K562 (cell line): ENCODE results near the gene PKD1L1. TPM values are rescaled to one million over a fixed set of nuclear protein-coding genes. Genes with fewer than 3 reads are reported as not detected.

Experiments used
- ATAC-seq: fragments of 200-7000 bp; cut with Tn5 transposase; 3 replicates; pipeline ENCODE4 v1.9.1; 2020; ENCODE audit warnings: moderate library complexity
- BruUV-seq: library from RNA; stranded (reverse); fragments of 400-500 nt; replicated peaks from 2 replicates; lab custom pipeline; 2021; lab: Mats Ljungman, UMichigan
- CTCF ChIA-PET: fragments of 300-600 bp; formaldehyde crosslinking; extraction: SDS; loops from one replicate; lab custom pipeline; 2021; ENCODE audit warnings: low intra/inter-chr PET ratio; lab: Yijun Ruan, JAX
- POLR2A ChIA-PET: fragments of 300-600, 350-650 bp; sonication (Branson Sonifier 250); formaldehyde crosslinking; extraction: SDS; loops from one replicate; lab custom pipeline; 2021; ENCODE audit warnings: antibody characterized with exemption, inconsistent platforms; lab: Yijun Ruan, JAX
- DNase-seq, 4 experiments: peaks; one replicate each; pipeline versions ENCODE4 v3.0.0 to v3.0.0-alpha.2; 2011 to 2018; ENCODE audit warnings: low spot score in 3 of 4, mixed read lengths in 3 of 4; ENCODE audit errors: extremely low read depth in 1 of 4
- FAIRE-seq: peaks from 2 replicates; lab custom pipeline; 2011; peaks lifted over from hg19 to GRCh38; lab: Jason Lieb, UNC
- H2AFZ ChIP-seq: 2 replicates; pipeline ENCODE4 v1.6.0; 2011; ENCODE audit warnings: low read depth, low read length, control low read depth, inconsistent platforms
- H3K27ac ChIP-seq: fragments of 200-600 bp; 3 replicates; pipeline ENCODE4 v1.8.0; 2011; ENCODE audit warnings: low read depth, mild to moderate bottlenecking, control low read depth, inconsistent platforms, low read length, moderate library complexity, mixed read lengths; ENCODE audit errors: extremely low read depth
- H3K27me3 ChIP-seq, 2 experiments: fragments of 300-600 bp in 1 of 2; 2 replicates in 1 of 2; 3 replicates in 1 of 2; pipeline versions ENCODE4 v1.6.0 to v1.8.0; 2011; ENCODE audit warnings: inconsistent platforms in 2 of 2, low read length in 2 of 2, mild to moderate bottlenecking in 1 of 2, mixed read lengths in 1 of 2, moderate library complexity in 1 of 2; ENCODE audit not compliant: control insufficient read depth in 2 of 2, insufficient read depth in 2 of 2
- H3K36me3 ChIP-seq: fragments of 300-600 bp; 3 replicates; pipeline ENCODE4 v1.8.0; 2011; ENCODE audit warnings: mild to moderate bottlenecking, low read length, inconsistent platforms; ENCODE audit not compliant: control insufficient read depth, insufficient read depth
- H3K4me1 ChIP-seq, 2 experiments: fragments of 200-600 bp in 1 of 2; replicated peaks in 1 of 2; 2 replicates in 1 of 2; 3 replicates in 1 of 2; pipeline versions ENCODE4 v1.5.1 to v1.8.0; 2011; ENCODE audit warnings: inconsistent platforms in 2 of 2, low read length in 2 of 2, mild to moderate bottlenecking in 1 of 2, mixed read lengths in 1 of 2, moderate library complexity in 1 of 2; ENCODE audit not compliant: control insufficient read depth in 2 of 2, insufficient read depth in 2 of 2
- H3K4me2 ChIP-seq: 2 replicates; pipeline ENCODE4 v1.6.1; 2011; ENCODE audit warnings: low read length, control low read depth, inconsistent platforms, mixed read lengths; ENCODE audit not compliant: insufficient read depth
- H3K4me3 ChIP-seq: fragments of 200-600 bp; sonication (generic), shearing (Covaris generic); 2 replicates; pipeline ENCODE4 v1.5.1; 2016; ENCODE audit warnings: control low read depth, inconsistent platforms
- H3K79me2 ChIP-seq: fragments of 200-600 bp; 3 replicates; pipeline ENCODE4 v1.8.0; 2011; ENCODE audit warnings: low read length, inconsistent platforms; ENCODE audit not compliant: control insufficient read depth, insufficient read depth
- H3K9ac ChIP-seq, 2 experiments: 2 replicates each; pipeline versions ENCODE4 v1.6.0 to v1.6.1; 2011; ENCODE audit warnings: low read depth in 2 of 2, low read length in 2 of 2, control low read depth in 1 of 2, inconsistent platforms in 1 of 2, mild to moderate bottlenecking in 1 of 2, mixed read lengths in 1 of 2; ENCODE audit not compliant: insufficient read depth in 1 of 2
- H3K9me1 ChIP-seq: one replicate; pipeline ENCODE4 v1.6.0; 2011; ENCODE audit warnings: inconsistent platforms, mild to moderate bottlenecking, low read length, moderate library complexity; ENCODE audit not compliant: control insufficient read depth, insufficient read depth
- H3K9me3 ChIP-seq: replicated peaks from 2 replicates; pipeline ENCODE4 v1.5.1; 2011; ENCODE audit warnings: low read depth, low read length, inconsistent platforms; ENCODE audit not compliant: control insufficient read depth, insufficient read depth
- H4K20me1 ChIP-seq: replicated peaks from 2 replicates; pipeline ENCODE4 v1.6.1; 2011; ENCODE audit warnings: low read length, inconsistent platforms, mixed read lengths; ENCODE audit not compliant: control insufficient read depth, insufficient read depth
- FOXM1 ChIP-seq, 2 experiments: fragments of 450-650 bp in 1 of 2; sonication (generic) in 1 of 2; formaldehyde crosslinking in 1 of 2; IDR thresholded peaks; 2 replicates each; pipeline versions ENCODE4 v1.6.1 to v1.9.0; 2017 to 2022; ENCODE audit warnings: low read depth in 2 of 2, mild to moderate bottlenecking in 2 of 2, missing genetic modification reagents in 1 of 2, moderate library complexity in 1 of 2
- GABPA ChIP-seq: fragments of 200-800 bp; sonication (Bioruptor generic); conservative IDR thresholded peaks from 2 replicates; pipeline ENCODE4 v1.6.1; 2016; ENCODE audit warnings: low read depth, missing genetic modification characterization, missing compliant biosample characterization
- NONO ChIP-seq, 2 experiments: fragments of 200-400 bp in 1 of 2; fragments of 450-650 bp in 1 of 2; formaldehyde crosslinking in 1 of 2; IDR thresholded peaks; 2 replicates each; pipeline ENCODE4 v1.6.1; 2017; ENCODE audit warnings: low read depth in 2 of 2, mild to moderate bottlenecking in 2 of 2, moderate library complexity in 2 of 2, low read length in 1 of 2
- WGBS: fragments of 100-300 bp; shearing (Covaris generic); methylation state at CpG from one replicate; pipeline ENCODE4 v1.1.6; 2016; ENCODE audit warnings: low coverage, mixed read lengths; ENCODE audit not compliant: insufficient coverage; ENCODE audit errors: missing lambda C conversion rate; 5-methylcytosine and 5-hydroxymethylcytosine counted together
- in situ Hi-C: fragments of 300-500 bp; cut with MboI; formaldehyde crosslinking; loops from 4 replicates; pipeline ENCODE4 v1.15.0; 2018; ENCODE audit warnings: inconsistent platforms, mixed read lengths
- intact Hi-C: fragments of 100-400 bp; cut with micrococcal nuclease; formaldehyde crosslinking; loops from 2 replicates; pipeline ENCODE4 v1.14.2; 2022
- polyA plus RNA-seq, 8 experiments: library from polyadenylated mRNA; depleted of rRNA in 4 of 8; stranded (reverse) in 5 of 8; unstranded in 3 of 8; fragments of >200 nt; fragmentation: Nextera tagmentation in 2 of 8; fragmentation: Illumina TruSeq in 1 of 8; extraction: Ambion mirVana in 2 of 8; extraction: Trizol in 1 of 8; gene quantifications; 2 replicates each; pipeline versions ENCODE4 v1.2.1 to v1.2.3, GENCODE V29; 2011 to 2014; ENCODE audit warnings: inconsistent platforms in 1 of 8, missing spikeins in 1 of 8
- total RNA-seq, 7 experiments: library from RNA; depleted of rRNA in 6 of 7; stranded (reverse); fragments of >200 nt in 6 of 7; fragmentation: Illumina TruSeq in 2 of 7; extraction: Trizol in 2 of 7; gene quantifications; 2 replicates each; pipeline versions ENCODE4 v1.2.1 to v1.2.3, GENCODE V29; 2011 to 2021; ENCODE audit warnings: low replicate concordance in 1 of 7

PKD1L1 gene
- total and polyA plus RNA-seq, 9 of the 15 experiments (the other 6 are each of a cell fraction or from before 2014, with no cell fraction given): 0.01 to 0.02 TPM; not detected in 7

DNA sequence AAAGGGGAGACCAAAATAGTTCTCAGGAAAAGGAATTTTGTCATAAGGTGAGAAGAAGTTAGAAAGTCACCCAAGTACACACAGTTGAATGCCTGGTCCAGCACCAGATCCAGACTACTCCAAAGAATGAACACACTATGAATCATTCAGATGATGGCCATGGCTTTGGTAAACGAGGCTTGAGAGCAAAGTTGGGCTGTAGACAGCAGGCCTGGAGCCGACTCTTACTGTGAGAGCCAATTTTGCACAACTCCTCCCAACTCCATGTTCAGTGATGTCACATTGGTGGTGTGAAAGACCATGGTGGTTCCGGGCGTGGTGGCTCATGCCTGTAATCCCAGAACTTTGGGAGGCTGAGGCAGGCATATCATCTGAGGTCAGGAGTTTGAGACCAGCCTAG lies 131.6 kb downstream of the PKD1L1 start (continued):
- TF ChIP-seq GABPA (tag): no peak

GRCh38 chr7:47815867-47816266 lies 132.4 kb downstream of the PKD1L1 start:
- Histone ChIP-seq H3K9me3 (no peaks in the 10 kb centered on the region), H3K36me3 (no peaks in the 10 kb centered on the region), H3K27me3 (peaks cover 0 to 40% of the 10 kb centered on the region in 2 experiments; a peak in 2 of 5 replicates), H4K20me1 (no peaks in the 10 kb centered on the region), H3K79me2 (no peaks in the 10 kb centered on the region), H3K9ac (no peak overlapping the region), H2AFZ (no peak overlapping the region), H3K27ac (no peak overlapping the region), H3K4me2 (no peak overlapping the region), H3K4me1 (no peaks in the 10 kb centered on the region), H3K9me1 (no peaks in the 10 kb centered on the region), H3K4me3 (no peak overlapping the region)
- intact Hi-C loops (loop anchor here (10.0 kb wide), 1 partner anchor 381 kb away; no protein-coding TSS in a partner anchor), in situ Hi-C loops (no loop called here)
- DNase-seq (no peak), ATAC-seq (no peak), FAIRE-seq (no peak)
- BruUV-seq: no TSS peak
- TF ChIP-seq FOXM1 (IDR thresholded peaks at IDR 0.05; ENCODE audit: low read depth) (no peak), FOXM1 (CRISPR knock-in tag; IDR thresholded peaks at IDR 0.05; ENCODE audit: low read depth) (no peak), NONO (IDR thresholded peaks at IDR 0.05; ENCODE audit: low read depth in 2 of 2, low read length in 1 of 2) (no peak)
- 0% methylated on average over 9 of the region's 9 CpGs for WGBS
- ChIA-PET POLR2A (no interaction called here), CTCF (no interaction called here)
